HG03521 (cell line): ENCODE measurements around the gene RRP7A.
"Not testable (repeated sequence)": the region's sequence is repeated elsewhere in the genome, so short reads cannot be mapped to it uniquely, and the experiment has no call there.

ENCODE experiments used
- ATAC-seq: cut with Tn5 transposase; IDR thresholded peaks from one replicate; pipeline ENCODE4 v1.9.1; 2021; ENCODE audit warnings: mild to moderate bottlenecking, moderate library complexity; ENCODE audit not compliant: unreplicated experiment

The RRP7A gene

DNA sequence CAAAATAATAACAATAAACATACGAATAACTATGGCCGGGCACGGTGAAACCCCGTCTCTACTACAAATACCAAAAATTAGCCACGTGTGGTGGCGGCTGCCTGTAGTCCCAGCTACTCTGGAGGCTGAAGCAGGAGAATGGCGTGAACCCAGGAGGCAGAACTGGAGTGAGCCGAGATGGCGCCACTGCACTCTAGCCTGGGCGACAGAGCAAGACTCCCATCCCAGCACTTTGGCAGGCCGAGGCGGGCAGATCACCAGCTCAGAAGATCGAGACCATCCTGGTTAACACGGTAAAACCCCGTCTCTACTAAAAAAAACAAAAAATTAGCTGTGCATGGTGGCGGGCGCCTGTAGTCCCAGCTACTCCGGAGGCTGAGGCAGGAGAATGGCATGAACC is 17.0 kb upstream of the RRP7A start:
- not testable (repeated sequence) for ATAC-seq

DNA sequence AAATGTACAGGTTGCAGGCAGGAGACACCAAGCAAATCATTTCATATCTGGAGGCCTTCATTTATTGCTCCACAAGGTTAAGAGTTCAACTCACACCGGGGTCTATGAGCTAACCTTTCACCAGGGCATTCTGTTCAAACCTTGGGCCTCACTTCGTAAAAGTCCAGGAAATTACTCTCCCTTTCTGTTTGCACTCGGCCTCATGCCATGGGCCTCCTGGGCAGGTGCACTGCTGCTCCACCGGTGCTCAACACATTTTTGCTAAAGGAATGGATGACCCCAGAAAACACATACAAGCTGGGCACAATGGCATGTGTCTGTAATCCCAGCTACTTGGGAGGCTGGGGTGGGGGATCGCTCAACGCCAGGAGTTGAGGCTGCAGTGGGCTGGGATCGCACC is 16.6 kb upstream of the RRP7A start:
- ATAC-seq: no peak

DNA sequence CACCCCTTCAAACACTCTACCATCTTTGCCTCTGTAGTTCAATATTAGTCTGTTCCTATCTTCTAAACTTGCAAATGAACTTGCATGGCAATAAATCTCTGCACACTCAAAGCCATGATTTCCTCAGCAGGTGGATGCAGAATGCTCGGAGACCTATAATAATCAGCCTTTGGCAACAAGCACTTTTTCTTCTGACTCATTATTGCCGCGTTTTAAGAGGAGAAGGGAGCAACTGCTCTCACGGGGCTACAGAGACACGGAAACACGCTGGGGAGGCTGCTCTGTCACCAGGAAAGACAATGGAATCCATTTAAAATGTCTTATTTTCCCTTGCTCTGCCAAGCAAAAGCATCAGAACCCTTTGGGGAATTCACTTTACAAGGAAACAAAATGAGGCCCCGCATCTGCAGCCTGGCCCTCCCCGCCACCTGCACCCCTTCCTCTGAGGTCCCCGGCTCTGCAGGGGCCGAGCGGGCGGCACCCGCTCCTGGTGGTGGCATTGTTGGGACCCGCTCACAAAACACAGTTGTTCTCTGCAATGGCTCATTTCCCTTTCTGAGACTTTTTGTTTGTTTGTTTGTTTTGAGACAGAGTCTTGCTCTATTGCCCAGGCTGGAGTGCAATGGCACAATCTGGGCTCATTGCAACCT is 15.6 kb upstream of the RRP7A start:
- ATAC-seq: not testable (repeated sequence)

DNA sequence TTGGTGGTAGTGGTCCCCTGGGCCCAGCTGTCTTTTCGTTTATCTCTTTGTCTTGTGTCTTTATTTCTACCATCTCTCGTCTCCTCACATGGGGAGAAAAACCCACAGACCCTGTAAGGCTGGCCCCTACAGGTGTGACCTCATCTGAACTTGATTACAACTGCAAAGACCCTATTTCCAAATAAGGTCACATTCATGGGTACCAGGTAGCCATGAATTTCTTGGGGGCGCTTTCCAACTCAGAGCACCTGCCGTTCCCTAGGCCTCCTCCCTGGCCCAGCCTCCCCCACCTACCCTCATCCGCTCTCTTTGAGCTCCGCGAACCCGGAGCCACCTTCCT is 14.0 kb upstream of the RRP7A start:
- ATAC-seq: no peak

DNA sequence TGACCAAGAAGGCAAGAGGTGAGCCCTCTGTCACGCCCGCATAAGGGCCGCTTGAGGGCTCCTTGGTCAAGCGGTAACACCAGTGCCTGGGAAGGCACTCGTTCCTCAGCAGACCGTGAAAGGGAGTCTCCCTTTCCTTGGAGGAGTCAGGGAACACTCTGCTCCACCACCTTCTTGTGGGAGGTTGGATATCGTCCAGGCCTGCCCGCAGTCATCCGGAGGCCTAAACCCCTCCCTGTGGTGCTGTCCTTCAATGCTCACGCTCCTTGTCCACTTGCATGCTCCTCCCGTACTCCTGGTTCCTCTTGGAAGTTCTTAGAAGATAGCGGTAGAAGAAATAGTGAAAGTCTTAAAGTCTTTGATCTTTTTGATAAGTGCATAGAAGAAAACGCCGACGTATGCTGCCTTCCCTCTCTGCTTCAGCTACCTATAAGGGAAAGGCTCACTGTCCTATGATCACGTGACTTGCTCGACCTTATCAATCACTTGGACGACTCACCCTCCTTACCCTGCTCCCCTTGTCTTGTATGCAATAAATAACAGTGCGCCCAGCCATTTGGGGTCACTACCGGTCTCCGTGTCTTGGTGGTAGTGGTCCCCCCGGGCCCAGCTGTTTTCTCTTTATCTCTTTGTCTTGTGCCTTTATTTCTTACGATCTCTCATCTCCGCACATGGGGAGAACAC is 11.9 kb upstream of the RRP7A start:
- ATAC-seq: not testable (repeated sequence)

DNA sequence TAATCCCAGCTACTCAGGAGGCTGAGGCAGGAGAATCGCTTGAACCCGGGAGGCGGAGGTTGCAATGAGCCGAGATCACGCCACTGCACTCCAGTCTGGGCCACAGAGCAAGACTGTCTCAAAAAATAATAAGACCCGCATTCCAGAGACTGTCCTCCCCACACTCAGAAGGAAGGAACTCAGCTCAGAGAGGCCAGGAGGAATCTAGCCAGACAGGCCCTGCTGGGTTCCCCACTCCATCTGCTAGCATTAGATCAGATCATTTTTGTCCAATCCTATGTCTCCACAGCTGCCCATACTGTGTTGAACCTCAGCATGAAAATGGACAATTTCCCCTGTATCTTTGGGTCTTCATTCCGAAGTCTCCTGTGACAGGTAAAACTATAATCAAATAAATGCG is 9.8 kb upstream of the RRP7A start:
- ATAC-seq: not testable (repeated sequence)

DNA sequence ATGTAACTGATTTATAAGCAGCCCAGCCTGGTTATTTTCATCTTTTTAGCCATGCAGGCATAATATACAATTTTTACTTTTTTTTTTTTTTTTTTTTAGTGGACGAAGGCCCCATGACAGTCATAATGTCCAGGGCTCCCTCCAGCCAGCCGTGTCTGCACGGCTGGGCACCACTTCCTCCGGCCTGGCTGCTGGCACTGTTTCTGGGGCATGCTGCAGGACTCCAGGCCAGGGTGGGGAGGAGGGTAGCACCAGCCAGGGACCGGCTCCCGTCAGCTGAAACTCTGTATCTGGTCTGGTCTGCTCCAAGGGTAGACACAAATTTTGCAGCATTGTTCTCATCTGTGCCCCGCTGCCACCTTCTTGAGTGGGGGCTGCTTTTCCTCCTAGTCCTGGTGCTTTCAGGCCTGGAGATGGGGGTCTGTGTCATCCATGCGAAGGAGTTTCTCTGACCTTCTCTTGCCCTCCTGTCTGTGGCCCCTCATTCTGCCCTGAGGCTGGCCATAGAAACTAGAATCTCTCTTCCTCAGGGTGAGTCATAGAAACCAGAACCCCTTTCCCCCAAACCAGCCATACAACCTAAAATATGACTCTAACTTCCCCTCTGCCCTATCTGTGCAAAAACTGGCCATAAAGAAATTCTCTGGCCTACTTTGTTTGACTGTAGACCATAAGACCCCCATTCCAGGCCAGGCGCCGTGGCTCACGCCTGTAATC is 9.2 kb upstream of the RRP7A start:
- no peak for ATAC-seq

DNA sequence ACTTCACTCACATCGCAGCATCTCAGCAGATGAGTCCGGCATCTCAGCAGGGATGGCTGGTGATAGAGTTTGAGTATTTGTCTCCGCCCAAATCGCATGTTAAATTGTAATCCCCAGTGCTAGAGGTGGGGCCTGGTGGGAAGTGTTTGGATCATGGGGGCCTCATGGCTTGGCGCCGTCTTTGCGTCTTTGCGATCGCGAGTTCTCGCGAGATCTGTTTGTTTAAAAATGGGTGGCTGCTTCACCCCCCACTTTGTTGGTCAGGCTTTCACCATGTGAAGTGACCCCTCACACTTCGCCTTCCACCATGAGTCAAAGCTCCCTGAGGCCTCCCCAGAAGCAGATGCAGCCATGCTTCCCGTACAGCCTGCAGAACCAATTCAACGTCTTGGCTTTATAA is 3.0 kb upstream of the RRP7A start:
- ATAC-seq: no peak

DNA sequence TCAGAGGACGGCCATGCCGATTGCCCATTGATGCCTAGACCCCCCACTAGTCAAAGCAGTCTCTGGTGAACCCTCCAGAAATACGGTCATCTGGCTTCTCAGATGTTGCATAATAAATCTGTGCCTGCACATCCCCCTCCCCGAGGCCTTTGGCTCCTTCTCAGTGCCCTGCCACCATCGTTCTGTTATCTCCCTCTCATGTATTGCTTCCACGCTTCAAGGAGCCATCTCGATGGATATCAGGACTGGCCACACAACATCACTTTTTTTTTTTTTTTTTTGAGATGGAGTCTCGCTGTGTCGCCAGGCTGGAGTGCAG is 1.6 kb upstream of the RRP7A start:
- ATAC-seq: no peak

DNA sequence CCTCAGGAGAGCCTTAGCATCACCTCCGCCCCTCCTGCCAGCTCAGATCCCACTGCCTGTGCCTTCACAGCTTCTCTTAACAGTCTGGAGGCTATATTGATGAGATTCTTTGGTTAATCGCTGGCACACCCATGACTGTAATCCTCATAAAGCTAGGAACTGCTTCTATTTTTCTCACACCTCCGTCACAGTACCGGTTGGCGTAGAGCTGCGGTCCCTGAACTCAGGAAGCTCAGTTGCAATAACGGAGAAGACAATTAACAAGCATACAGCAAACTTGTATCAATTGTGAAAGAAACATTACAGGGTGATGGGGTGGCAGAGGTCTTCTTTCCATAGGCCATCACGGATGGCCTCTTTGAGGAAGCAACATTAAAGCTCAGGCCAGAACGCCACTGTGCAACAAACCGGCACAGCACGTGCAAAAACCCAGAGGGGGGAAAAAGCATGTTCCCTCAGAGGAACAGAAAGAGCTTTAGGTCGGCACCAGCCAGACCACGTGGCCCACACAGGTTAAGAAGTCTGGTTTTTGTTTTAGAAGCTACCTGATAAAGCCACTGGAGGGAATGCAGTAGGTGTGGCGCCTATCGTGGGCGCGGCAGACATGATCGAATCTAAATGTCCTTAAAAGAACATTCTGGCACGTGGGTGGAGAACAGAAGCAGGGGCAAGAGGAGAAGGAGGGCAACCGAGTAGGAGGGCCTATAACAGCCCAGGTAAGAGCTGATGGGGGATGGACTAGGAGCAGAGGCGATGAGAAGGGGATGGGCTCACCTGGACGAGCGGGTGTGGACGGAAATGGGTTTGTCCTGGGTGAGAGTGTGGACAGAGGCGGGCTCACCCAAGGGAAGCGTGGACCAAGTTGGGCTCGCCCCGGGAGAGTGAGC is 715 bp downstream of the RRP7A start:
- ATAC-seq: not testable (repeated sequence)

DNA sequence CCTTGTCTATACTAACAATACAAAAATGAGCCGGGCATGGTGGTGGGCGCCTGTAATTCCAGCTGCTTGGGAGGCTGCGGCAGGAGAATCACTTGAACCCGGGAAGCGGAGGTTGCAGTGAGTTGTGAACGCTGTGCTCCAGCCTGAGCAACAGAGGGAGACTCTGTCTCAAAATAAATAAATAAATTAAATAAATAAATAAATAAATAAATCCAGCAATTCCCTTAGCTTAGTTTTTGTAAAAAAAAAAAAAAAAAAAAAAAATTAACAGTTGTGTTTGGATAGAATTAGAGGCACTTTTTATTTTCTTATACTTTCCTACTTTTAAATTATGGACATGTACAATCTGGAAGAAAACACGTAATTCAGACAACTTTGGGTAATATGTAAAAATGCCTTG is 2.5 kb downstream of the RRP7A start:
- not testable (repeated sequence) for ATAC-seq

DNA sequence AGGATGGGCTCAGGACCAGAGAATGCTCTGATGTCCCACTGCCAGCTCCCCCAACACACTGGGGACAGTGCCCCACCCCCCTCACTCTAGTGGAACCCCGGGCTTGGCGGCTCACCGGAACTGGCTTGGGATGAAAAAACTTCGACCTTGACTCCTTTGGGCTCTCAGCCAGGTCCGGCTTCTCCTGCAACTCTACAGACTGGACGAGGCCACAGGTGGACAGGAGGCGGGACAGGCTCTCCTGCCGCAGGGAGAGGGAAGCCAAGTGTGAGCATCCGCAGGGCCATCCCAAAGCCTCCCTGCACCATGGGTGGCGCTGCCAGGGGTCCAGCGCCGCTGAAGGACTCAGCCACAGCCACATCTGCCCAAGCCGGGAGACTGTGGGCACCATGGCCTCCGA is 3.7 kb downstream of the RRP7A start:
- ATAC-seq: no peak

DNA sequence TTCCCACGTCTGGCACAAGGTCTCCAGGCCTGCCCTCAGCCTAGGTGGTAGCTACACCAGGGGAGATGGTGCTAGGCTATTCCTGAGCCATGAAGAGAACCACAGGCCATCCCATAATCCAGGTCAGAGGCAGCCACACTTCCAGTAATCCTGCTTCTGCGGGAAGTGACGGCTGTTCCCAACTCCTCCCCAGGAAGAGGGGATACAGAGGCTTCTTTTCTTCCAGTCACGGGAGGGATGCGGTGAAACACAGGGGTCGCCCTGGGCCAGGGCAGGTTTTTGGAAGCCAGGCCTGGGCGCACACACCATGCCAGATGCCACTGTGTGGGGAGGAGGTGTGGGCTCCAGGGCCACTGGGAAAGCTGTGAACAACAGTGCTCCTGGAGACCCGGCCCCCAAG is 4.3 kb downstream of the RRP7A start:
- not testable (repeated sequence) for ATAC-seq

DNA sequence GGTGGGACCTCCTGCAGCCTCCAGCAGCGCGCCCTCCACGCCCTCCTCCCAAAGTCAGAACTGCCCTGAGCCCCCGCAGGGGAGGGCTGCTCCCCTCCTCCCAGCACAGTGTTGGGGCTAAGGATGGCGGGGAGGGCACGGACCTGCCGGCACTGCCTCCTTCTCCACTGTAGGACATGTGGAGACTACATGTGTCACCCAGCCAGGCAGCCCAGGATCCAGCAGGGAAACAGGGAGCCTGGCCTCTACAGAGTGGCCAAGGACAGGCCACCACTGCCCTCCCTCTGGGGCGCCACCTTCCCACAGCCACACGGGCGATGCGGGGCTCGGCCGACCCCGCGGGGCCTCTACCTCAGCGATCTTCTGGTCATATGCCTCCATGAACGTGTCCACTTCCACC is 5.3 kb downstream of the RRP7A start:
- not testable (repeated sequence) for ATAC-seq

DNA sequence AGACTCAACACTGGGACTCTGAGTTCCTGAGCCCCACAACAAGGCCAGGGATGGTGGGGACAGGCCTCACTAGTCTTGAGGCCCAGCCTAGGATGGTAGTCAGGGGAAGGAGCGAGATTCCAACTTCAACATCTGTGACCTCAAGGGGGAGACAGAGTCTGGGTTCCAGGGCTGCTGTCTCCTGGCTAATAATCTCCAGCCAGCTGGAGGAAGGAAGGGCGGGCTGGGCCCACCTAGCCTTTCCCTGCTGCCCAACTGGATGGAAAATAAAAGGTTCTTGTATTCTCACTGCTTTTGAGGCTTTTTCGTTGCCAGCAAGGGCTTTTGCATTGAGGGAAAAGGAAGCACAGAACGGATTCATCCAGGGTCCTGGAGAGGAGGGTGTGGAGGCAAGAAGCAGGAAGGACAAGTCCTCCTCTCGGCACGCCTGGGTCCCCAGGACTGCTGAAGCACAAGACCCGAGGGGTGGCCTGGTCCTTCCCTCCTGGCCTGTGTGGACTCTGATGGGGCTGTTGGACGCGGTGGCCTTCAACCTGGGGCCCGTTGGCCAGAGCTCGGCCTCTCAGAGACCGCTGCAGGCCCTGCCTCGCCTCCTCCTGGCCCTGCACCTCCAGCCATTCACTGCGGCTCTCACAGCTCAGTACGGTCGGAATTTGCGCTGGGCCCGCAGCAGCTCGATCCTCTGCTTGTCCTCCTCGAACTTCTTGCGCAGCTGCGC is 7.2 kb downstream of the RRP7A start:
- ATAC-seq: not testable (repeated sequence)

DNA sequence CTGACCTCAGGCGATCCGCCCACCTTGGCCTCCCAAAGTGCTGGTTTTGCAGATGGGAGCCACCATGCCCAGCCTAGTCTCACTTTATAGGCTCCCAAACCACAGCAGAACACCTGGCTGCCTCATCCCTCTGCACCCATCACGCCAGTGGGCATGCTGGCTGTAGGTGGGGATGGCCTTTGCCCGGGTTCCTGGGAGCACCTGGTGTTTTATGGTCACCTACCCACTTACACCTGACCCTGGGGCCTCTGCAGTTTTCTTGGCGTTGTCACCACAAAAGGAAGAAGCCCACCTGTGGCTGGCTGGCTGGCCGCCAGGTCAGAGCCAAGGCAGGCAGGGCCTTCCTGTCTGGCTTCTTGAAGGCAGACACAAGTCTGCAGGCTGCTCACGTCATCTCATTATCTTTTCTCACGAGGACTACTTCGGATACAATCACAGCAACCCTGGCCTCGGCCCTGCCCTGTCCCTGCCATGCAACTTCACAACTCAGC is 8.2 kb downstream of the RRP7A start:
- no peak for ATAC-seq

DNA sequence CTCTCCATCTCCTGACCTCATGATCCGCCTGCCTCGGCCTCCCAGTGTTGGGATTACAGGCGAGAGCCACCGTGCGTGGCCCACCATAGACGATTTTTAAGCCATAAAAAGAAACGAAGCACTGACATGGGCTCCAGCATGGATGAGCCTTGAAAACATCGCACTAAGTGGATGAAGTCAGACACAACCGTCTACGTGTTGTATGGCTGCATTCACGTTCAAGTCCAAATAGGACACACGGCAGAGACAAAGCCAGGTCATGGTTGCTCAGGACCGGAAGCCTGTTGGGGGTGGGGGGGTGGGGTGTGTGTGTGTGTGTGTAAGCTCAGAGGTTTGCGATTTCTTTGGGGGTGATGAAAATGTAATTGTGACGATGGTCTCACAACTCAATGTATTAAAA is 10.0 kb downstream of the RRP7A start:
- ATAC-seq: no peak

DNA sequence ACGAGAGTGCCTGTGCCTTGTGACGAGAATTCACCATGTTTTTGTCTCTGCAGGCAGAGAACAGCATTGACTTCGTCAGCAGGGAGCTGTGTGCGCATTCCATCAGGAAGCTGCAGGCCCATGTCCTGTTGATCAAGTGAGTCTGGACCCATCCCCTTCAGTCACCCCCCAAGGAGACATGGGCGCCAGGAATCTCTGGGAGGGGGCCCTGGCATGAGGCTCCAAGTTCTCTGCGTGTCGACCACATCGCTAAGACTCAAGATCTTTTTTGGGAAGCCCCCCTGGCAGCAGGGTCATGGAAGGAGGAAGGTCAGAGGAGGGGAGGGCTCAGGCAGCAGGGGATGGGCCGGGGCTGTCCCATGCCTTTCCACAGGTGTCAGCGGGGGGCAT is 10.6 kb downstream of the RRP7A start:
- not testable (repeated sequence) for ATAC-seq

DNA sequence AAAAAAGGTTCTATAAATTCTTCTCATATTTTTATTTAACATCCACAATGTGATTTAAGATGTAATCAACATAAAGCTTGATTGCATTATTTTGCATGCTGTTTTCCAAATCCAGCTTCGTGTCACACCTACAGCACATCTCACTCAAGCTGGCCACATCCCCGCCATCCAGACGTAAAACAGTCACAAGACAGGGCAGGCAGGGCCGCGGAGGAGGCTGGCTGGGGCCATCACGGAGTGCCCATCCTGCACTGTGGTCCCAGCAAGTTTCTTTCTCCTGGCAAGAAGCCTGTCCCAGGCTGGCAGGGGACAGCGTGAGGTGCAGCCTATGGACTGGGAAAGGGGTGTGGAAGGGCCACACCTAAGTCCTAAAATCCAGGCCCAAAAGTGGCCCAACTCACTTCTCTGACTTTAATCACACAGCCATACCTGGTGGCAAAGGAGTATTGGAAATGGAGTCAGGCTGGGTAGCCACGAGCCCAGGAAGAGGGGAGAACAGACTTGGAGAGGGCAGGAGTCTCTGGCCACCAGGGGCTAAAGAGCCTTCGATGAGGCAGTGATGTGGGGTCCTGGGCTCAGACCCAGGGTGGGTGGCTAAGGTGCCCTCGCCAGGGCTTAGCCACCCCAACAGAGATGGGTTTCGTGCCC is 11.1 kb downstream of the RRP7A start:
- ATAC-seq: not testable (repeated sequence)

DNA sequence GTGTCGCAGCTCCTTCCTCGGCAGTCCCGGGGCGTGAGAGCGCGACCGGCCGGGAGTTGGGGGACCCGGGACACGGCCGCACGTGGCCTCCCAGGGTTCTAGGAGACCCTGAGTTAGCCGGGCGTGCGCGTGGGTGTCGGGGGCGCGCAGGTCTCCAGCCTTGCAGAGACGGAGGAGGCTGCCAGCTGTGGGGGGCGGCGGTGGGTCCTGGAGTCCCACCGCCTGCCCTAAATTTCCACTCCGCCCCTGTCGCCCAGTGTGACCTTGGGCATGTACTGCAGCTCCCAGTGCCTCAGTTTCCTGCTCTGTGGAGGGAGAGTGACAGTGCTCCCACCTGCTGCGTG is 18.8 kb downstream of the RRP7A start:
- ATAC-seq: no peak
